ENCODE results near the gene MTHFD1. TPM values are rescaled to one million over a fixed set of nuclear protein-coding genes. Genes with fewer than 3 reads are reported as not detected.
A peak's percentile ranks its signal among the peaks of the same experiment; 100 is the strongest.
"Not testable (repeated sequence)": the region's sequence is repeated elsewhere in the genome, so short reads cannot be mapped to it uniquely, and the experiment has no call there.

Gene MTHFD1
- total RNA-seq, 1 donor from 2014 or later = 43.7 TPM

DNA sequence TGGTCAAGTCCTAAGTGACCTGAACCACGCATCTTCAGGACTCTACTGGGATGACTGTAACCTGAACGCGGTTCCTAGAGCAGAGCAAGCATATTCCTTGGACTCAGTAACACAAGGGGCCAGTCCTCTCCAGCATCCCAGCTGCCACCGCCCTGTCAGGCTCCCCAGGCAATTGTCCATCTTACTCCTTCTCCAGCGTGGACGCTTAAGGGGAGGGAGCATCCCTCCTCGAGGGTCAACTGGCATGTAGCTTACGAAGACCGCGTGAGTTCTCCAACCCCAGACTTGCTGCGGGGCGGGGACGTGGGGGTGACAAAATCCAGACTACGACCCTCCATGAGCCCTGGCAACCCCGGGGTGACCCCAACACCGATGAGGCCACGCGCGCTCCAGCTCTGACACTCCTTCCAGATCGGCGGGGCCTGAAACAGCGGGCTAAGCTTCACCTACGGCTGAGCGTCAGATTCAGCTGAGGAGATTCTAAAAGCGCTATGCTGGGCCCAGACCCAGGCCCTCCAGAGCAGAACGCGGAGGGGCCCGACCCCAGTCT lies 846 bp upstream of the MTHFD1 start:
- no peaks in the 10 kb centered on the region for H3K36me3 Mint-ChIP-seq (ENCODE audit: low read depth, unreplicated experiment)
- peak; percentile 20 for DNase-seq (ENCODE audit: low spot score)
- peaks cover 8% of the 10 kb centered on the region for H3K4me1 Mint-ChIP-seq (ENCODE audit: unreplicated experiment)
- peaks cover 4% of the 10 kb centered on the region for H3K27me3 Mint-ChIP-seq (ENCODE audit: unreplicated experiment)
- peak overlapping the region; percentile 97 for H3K4me3 Mint-ChIP-seq (ENCODE audit: unreplicated experiment)
- H3K27ac Mint-ChIP-seq (ENCODE audit: unreplicated experiment) = peak overlapping the region; percentile 64
- TF ChIP-seq, protein P1, sequence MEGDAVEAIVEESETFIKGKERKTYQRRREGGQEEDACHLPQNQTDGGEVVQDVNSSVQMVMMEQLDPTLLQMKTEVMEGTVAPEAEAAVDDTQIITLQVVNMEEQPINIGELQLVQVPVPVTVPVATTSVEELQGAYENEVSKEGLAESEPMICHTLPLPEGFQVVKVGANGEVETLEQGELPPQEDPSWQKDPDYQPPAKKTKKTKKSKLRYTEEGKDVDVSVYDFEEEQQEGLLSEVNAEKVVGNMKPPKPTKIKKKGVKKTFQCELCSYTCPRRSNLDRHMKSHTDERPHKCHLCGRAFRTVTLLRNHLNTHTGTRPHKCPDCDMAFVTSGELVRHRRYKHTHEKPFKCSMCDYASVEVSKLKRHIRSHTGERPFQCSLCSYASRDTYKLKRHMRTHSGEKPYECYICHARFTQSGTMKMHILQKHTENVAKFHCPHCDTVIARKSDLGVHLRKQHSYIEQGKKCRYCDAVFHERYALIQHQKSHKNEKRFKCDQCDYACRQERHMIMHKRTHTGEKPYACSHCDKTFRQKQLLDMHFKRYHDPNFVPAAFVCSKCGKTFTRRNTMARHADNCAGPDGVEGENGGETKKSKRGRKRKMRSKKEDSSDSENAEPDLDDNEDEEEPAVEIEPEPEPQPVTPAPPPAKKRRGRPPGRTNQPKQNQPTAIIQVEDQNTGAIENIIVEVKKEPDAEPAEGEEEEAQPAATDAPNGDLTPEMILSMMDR (IDR thresholded peaks at IDR 0.05; ENCODE audit: unreplicated experiment) = no peak
- no peaks in the 10 kb centered on the region for H3K9me3 Mint-ChIP-seq (ENCODE audit: unreplicated experiment)

DNA sequence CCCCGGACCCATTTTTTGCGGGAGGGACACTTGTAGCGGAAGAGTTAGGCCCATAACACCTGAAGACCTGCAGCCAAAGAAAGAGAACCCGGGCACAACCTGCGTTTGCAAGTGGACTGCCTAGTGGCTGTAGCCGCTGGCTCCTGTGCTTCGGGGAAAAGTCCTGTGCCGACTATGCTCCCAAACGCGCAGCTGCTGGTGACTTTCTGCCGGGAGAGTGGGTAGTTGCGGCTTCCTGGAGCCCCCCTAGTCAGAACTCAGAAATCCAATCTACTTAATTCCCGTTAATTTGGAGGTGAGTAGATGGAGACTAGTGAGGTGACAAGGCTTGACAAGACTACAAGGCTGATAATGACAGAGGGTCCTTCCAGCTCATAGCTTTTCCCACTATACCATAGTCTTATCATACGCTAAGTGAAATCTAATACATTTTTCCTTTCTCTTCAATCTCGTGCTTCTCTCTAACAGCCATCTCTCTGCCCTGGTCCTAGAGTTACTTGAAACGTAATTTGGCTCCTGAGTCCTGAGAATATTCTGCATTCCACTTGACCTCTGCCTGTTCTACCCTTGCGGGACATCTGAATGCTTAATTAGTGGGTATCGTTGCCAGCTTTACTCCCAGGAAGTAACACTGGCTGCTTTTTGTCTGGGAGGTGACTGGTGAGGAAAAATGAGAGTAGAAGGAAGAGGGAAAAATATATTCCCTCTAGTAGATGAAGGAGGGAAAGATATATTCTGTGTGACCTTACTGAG lies 556 bp downstream of the MTHFD1 start:
- no peaks in the 10 kb centered on the region for H3K9me3 Mint-ChIP-seq (ENCODE audit: unreplicated experiment)
- TF ChIP-seq, protein P1 (IDR thresholded peaks at IDR 0.05; ENCODE audit: unreplicated experiment) = no peak
- peaks cover 4% of the 10 kb centered on the region for H3K27me3 Mint-ChIP-seq (ENCODE audit: unreplicated experiment)
- peak overlapping the region; percentile 97 for H3K4me3 Mint-ChIP-seq (ENCODE audit: unreplicated experiment)
- peaks cover 3% of the 10 kb centered on the region for H3K36me3 Mint-ChIP-seq (ENCODE audit: low read depth, unreplicated experiment)
- DNase-seq (ENCODE audit: low spot score) = peak; percentile 28
- H3K27ac Mint-ChIP-seq (ENCODE audit: unreplicated experiment) = peak overlapping the region; percentile 65
- peaks cover 8% of the 10 kb centered on the region for H3K4me1 Mint-ChIP-seq (ENCODE audit: unreplicated experiment)

DNA sequence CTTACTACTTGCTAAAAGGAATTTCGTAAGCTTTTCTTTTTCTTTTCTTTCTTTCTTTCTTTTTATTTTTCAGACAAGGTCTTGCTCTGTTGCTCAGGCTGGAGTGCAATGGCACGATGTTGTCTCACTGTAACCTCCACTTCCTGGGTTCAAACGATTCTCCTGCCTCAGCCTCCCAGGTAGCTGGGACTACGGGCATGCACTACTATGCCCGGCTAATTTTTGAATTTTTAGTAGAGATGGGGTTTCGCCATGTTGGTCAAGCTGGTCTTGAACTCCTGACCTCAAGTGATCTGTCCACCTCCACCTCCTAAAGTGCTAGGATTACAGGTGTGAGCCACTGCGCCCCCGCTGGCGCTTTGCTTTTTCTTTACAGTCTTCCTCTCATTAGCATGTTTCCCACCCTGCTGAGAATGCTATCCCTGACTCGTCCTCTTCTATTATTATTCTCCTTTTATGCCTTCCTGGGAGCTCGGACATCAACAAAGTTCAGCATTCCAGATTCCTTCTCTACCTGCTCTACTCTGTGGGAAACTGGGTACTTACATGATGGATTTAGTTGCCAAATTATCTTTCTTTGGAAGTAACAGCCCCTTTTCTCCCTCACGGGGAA lies 3.1 kb downstream of the MTHFD1 start:
- peaks cover 8% of the 10 kb centered on the region for H3K4me1 Mint-ChIP-seq (ENCODE audit: unreplicated experiment)
- peak overlapping the region; percentile 26 for H3K4me3 Mint-ChIP-seq (ENCODE audit: unreplicated experiment)
- H3K27ac Mint-ChIP-seq (ENCODE audit: unreplicated experiment) = no peak overlapping the region
- no peak for DNase-seq (ENCODE audit: low spot score)
- peaks cover 4% of the 10 kb centered on the region for H3K27me3 Mint-ChIP-seq (ENCODE audit: unreplicated experiment)
- TF ChIP-seq, protein P1 (IDR thresholded peaks at IDR 0.05; ENCODE audit: unreplicated experiment) = no peak
- no peaks in the 10 kb centered on the region for H3K9me3 Mint-ChIP-seq (ENCODE audit: unreplicated experiment)
- H3K36me3 Mint-ChIP-seq (ENCODE audit: low read depth, unreplicated experiment) = peaks cover 3% of the 10 kb centered on the region

DNA sequence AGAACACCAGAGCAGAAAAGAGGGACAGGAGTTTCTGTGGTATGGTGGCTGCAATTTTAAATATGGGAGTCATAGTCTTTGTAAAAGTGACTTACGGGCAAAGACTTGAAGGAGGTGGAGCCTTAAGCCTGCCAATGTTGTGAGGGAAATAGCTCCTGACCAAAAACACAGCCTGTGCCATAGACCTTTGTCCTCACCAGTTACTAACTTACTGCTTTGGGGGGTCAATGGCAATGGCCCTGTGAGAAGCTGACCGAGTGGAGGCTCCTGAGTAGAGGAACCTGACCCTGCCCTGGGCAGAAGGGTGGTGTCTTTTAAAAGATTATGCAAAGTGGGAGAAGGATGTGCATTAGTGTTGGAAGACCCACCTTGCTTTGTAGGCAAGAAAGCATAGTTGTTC lies 3.8 kb downstream of the MTHFD1 start:
- no peaks in the 10 kb centered on the region for H3K9me3 Mint-ChIP-seq (ENCODE audit: unreplicated experiment)
- DNase-seq (ENCODE audit: low spot score) = no peak
- H3K27ac Mint-ChIP-seq (ENCODE audit: unreplicated experiment) = no peak overlapping the region
- H3K4me3 Mint-ChIP-seq (ENCODE audit: unreplicated experiment) = no peak overlapping the region
- H3K27me3 Mint-ChIP-seq (ENCODE audit: unreplicated experiment) = peaks cover 4% of the 10 kb centered on the region
- peaks cover 3% of the 10 kb centered on the region for H3K36me3 Mint-ChIP-seq (ENCODE audit: low read depth, unreplicated experiment)
- peaks cover 8% of the 10 kb centered on the region for H3K4me1 Mint-ChIP-seq (ENCODE audit: unreplicated experiment)
- TF ChIP-seq, protein P1 (IDR thresholded peaks at IDR 0.05; ENCODE audit: unreplicated experiment) = no peak

DNA sequence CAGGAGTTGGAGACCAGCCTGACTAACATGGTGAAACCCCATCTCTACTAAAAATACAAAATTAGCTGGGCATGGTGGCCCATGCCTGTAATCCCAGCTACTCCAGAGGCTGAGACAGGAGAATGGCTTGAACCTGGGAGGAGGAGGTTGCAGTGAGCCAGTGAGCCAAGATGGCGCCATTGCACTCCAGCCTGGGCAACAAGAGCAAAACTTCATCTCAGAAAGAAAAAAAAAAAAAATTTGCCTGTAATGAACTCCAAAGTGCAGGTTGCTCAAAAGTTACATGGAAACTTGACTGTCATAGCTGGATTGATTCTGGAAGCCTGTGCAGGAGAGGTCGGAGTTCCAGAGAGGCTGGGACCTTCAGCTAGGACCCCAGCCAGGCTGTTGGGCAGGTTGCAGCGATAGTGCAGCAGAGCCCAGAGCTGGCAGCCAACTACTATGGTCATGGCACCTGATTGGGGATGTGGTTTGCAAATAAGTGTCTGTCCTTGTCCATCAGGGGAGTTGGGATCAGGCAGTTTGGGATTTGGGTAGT lies 5.1 kb downstream of the MTHFD1 start:
- DNase-seq (ENCODE audit: low spot score); H3K4me1 Mint-ChIP-seq (ENCODE audit: unreplicated experiment); H3K9me3 Mint-ChIP-seq (ENCODE audit: unreplicated experiment); H3K27me3 Mint-ChIP-seq (ENCODE audit: unreplicated experiment); H3K36me3 Mint-ChIP-seq (ENCODE audit: low read depth, unreplicated experiment); H3K27ac Mint-ChIP-seq (ENCODE audit: unreplicated experiment); H3K4me3 Mint-ChIP-seq (ENCODE audit: unreplicated experiment): not testable (repeated sequence)

Data from endothelial cell (in vitro differentiated cells).